ENCODE data around the gene TRAPPC10. TPM values are rescaled to one million over a fixed set of nuclear protein-coding genes. Genes with fewer than 3 reads are reported as not detected.

TRAPPC10 gene
- polyA plus RNA-seq, 1 experiment: 26.0 TPM

DNA sequence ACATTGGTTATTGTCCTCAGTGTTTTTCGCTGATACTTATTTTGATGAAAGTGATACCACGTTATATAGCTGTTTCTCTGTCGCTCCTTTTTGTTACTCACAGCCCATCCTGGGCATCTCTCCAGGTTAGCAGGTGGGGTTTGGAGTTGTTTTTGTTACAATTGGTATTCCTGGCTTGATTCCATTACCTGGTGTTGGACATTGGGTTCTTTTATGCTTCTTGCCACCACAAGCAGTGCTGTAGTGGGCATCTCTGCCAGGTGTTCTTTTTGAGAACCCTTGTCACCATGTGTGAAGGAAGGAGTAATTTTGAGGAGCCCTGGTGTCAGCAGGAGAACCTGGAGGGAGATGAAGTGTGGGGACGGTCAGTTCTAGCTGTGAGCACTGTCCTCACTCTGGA lies 47.6 kb downstream of the TRAPPC10 start:
- POLR2A ChIA-PET: no interaction called here
- Histone ChIP-seq H3K9me3 (ENCODE audit: control insufficient read depth, insufficient read depth, low read length) (no peaks in the 10 kb centered on the region), H3K27ac (ENCODE audit: low read depth, low read length) (no peak overlapping the region), H3K27me3 (ENCODE audit: control insufficient read depth, insufficient read depth, low read length) (no peaks in the 10 kb centered on the region), H3K4me3 (ENCODE audit: low read depth, low read length) (no peak overlapping the region)
- CTCF ChIA-PET: no interaction called here
- TF ChIP-seq, protein P1, sequence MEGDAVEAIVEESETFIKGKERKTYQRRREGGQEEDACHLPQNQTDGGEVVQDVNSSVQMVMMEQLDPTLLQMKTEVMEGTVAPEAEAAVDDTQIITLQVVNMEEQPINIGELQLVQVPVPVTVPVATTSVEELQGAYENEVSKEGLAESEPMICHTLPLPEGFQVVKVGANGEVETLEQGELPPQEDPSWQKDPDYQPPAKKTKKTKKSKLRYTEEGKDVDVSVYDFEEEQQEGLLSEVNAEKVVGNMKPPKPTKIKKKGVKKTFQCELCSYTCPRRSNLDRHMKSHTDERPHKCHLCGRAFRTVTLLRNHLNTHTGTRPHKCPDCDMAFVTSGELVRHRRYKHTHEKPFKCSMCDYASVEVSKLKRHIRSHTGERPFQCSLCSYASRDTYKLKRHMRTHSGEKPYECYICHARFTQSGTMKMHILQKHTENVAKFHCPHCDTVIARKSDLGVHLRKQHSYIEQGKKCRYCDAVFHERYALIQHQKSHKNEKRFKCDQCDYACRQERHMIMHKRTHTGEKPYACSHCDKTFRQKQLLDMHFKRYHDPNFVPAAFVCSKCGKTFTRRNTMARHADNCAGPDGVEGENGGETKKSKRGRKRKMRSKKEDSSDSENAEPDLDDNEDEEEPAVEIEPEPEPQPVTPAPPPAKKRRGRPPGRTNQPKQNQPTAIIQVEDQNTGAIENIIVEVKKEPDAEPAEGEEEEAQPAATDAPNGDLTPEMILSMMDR (IDR thresholded peaks at IDR 0.05; ENCODE audit: low read depth, low read length): no peak
- no peak for DNase-seq (ENCODE audit: low read depth, low spot score)

DNA sequence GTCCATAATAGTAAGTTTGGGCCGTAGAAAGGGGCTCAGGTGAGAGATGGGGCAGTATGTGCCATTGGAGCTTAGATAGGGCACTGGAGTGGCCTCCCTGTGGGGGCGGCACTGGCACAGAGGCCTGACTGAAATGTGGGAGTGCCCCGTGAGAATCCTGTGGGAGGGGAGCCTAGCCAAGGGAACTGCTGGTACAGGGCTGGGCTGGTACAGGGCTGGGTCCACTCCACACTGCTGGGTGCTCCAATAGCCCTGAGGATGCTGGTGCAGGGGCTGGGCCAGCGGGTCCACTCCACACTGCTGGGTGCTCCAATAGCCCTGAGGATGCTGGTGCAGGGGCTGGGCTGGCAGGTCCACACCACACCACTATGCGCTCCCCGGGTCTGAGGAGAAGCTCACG lies 50.3 kb downstream of the TRAPPC10 start:
- H3K4me3 ChIP-seq (ENCODE audit: low read depth, low read length): no peak overlapping the region
- TF ChIP-seq, protein P1 (IDR thresholded peaks at IDR 0.05; ENCODE audit: low read depth, low read length): no peak
- no peak overlapping the region for H3K27ac ChIP-seq (ENCODE audit: low read depth, low read length)
- DNase-seq (ENCODE audit: low read depth, low spot score): no peak
- POLR2A ChIA-PET: no interaction called here
- CTCF ChIA-PET: no interaction called here
- no peaks in the 10 kb centered on the region for H3K9me3 ChIP-seq (ENCODE audit: control insufficient read depth, insufficient read depth, low read length)
- H3K27me3 ChIP-seq (ENCODE audit: control insufficient read depth, insufficient read depth, low read length): no peaks in the 10 kb centered on the region

DNA sequence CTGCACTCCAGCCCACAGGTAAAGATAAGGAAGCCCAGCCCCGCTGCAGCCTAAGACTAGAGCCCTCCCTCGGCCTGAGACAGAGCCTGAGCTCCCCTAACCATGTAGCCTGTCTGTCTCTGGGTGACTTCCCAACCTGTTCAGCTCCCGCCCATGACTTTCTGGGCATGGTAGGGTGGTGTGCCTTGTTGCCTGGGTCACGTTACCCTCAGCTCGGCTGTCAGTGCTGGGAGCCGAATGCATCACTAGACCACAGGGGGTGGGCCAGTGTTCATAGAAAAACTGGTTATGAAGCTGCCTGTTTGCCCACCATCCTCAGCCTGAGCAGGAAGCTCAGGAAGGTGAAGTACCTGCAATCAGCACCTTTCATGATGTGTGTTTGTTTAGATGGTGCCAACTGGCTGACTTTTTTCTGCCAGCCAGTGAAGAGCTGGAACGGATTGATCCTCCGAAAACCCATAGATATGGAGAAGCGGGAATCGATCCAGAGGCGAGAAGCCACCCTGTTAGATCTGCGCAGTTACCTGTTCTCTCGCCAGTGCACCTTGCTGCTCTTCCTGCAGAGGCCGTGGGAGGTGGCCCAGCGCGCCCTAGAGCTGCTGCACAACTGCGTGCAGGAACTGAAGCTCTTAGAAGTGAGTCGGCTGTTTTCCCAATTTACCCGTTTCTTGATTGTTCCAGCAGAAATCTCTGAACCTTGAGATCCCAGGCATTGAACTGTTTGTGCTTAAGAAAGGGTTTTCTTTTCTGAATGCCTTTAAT lies 51.2 kb downstream of the TRAPPC10 start:
- CTCF ChIA-PET: interaction anchor here (0.6 to 1.0 kb wide), 2 partner anchors 21 to 41 kb away, joined by 3 read pairs; no protein-coding TSS in a partner anchor
- no peak for DNase-seq (ENCODE audit: low read depth, low spot score)
- Histone ChIP-seq H3K4me3 (ENCODE audit: low read depth, low read length) (no peak overlapping the region), H3K9me3 (ENCODE audit: control insufficient read depth, insufficient read depth, low read length) (no peaks in the 10 kb centered on the region), H3K27ac (ENCODE audit: low read depth, low read length) (no peak overlapping the region), H3K27me3 (ENCODE audit: control insufficient read depth, insufficient read depth, low read length) (no peaks in the 10 kb centered on the region)
- TF ChIP-seq, protein P1 (IDR thresholded peaks at IDR 0.05; ENCODE audit: low read depth, low read length): no peak
- POLR2A ChIA-PET: no interaction called here

- H3K27ac ChIP-seq (ENCODE audit: low read depth, low read length): no peak overlapping the region
- TF ChIP-seq, protein P1 (IDR thresholded peaks at IDR 0.05; ENCODE audit: low read depth, low read length): no peak
- no peaks in the 10 kb centered on the region for H3K27me3 ChIP-seq (ENCODE audit: control insufficient read depth, insufficient read depth, low read length)
- H3K9me3 ChIP-seq (ENCODE audit: control insufficient read depth, insufficient read depth, low read length): no peaks in the 10 kb centered on the region
- ChIA-PET POLR2A (no interaction called here), CTCF (no interaction called here)
- H3K4me3 ChIP-seq (ENCODE audit: low read depth, low read length): no peak overlapping the region
- DNase-seq (ENCODE audit: low read depth, low spot score): no peak
Measured at GRCh38 chr21:44064852-44065403, 52.8 kb downstream of the TRAPPC10 start.

DNA sequence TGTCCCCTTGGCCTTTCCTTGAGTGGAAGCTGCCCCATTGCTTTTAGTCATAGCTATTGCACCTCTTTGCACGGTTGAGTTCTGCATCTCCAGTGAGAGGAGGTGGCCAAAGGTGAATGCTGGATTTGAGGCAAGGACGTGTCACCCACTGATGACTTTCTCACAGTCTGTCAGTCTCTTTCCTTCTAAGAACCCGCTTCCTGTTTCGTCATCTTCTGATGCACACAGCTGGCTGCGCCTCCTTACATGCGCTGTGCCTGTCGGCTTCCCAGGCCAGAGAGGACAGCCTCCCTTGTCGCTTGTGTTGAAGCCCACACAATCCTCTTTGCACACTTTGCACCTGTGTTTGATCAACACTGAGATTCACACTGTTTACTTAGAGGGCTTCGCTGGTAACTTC lies 53.3 kb downstream of the TRAPPC10 start:
- POLR2A ChIA-PET: no interaction called here

More for the DNA sequence above, 53.3 kb downstream of the TRAPPC10 start:
- H3K27ac ChIP-seq (ENCODE audit: low read depth, low read length): no peak overlapping the region
- H3K4me3 ChIP-seq (ENCODE audit: low read depth, low read length): no peak overlapping the region
- CTCF ChIA-PET: no interaction called here
- no peaks in the 10 kb centered on the region for H3K9me3 ChIP-seq (ENCODE audit: control insufficient read depth, insufficient read depth, low read length)
- DNase-seq (ENCODE audit: low read depth, low spot score): no peak
- TF ChIP-seq, protein P1 (IDR thresholded peaks at IDR 0.05; ENCODE audit: low read depth, low read length): no peak
- no peaks in the 10 kb centered on the region for H3K27me3 ChIP-seq (ENCODE audit: control insufficient read depth, insufficient read depth, low read length)

Data from AG04450 (cell line).